HEK293T (cell line): ENCODE measurements around the gene AZU1.

ENCODE experiments used
- CTCF ChIA-PET: fragments of 350-600 bp; formaldehyde crosslinking; extraction: SDS; loops from one replicate; lab custom pipeline; 2021; ENCODE audit warnings: antibody characterized with exemption, inconsistent platforms; lab: Yijun Ruan, JAX
- POLR2A ChIA-PET: fragments of 350-600 bp; formaldehyde crosslinking; extraction: SDS; loops from one replicate; lab custom pipeline; 2020; ENCODE audit warnings: antibody characterized with exemption, inconsistent platforms; lab: Yijun Ruan, JAX
- DNase-seq: peaks from one replicate; pipeline ENCODE4 v3.0.0; 2012; ENCODE audit warnings: mixed read lengths; ENCODE audit errors: extremely low spot score
- ARNT ChIP-seq: fragments of 450-650 bp; IDR thresholded peaks from 2 replicates; pipeline ENCODE4 v1.6.1; 2017; ENCODE audit warnings: mild to moderate bottlenecking
- BHLHE40 ChIP-seq: fragments of 450-650 bp; IDR thresholded peaks from 2 replicates; pipeline ENCODE4 v1.6.1; 2016; ENCODE audit warnings: mild to moderate bottlenecking, moderate library complexity, borderline replicate concordance
- CTBP1 ChIP-seq: fragments of 450-650 bp; IDR thresholded peaks from 2 replicates; pipeline ENCODE4 v1.6.1; 2016; ENCODE audit warnings: borderline replicate concordance
- ELF4 ChIP-seq: fragments of 450-650 bp; IDR thresholded peaks from 2 replicates; pipeline ENCODE4 v1.6.1; 2017; ENCODE audit warnings: antibody characterized with exemption
- FOXA1 ChIP-seq: fragments of 450-650 bp; IDR thresholded peaks from 2 replicates; pipeline ENCODE4 v1.6.1; 2016; ENCODE audit warnings: mild to moderate bottlenecking
- FOXK2 ChIP-seq: fragments of 450-650 bp; IDR thresholded peaks from 2 replicates; pipeline ENCODE4 v1.6.1; 2016; ENCODE audit warnings: mild to moderate bottlenecking
- FOXM1 ChIP-seq: fragments of 450-650 bp; IDR thresholded peaks from 2 replicates; pipeline ENCODE4 v1.6.1; 2017; ENCODE audit warnings: mild to moderate bottlenecking, borderline replicate concordance
- HDGF ChIP-seq: fragments of 450-650 bp; IDR thresholded peaks from 2 replicates; pipeline ENCODE4 v1.6.1; 2017; ENCODE audit warnings: antibody characterized with exemption, borderline replicate concordance
- L3MBTL2 ChIP-seq: fragments of 450-650 bp; conservative IDR thresholded peaks from 2 replicates; pipeline ENCODE4 v1.6.1; 2016; ENCODE audit warnings: mild to moderate bottlenecking
- LEF1 ChIP-seq: fragments of 450-650 bp; IDR thresholded peaks from 2 replicates; pipeline ENCODE4 v1.6.1; 2017; ENCODE audit warnings: mild to moderate bottlenecking, borderline replicate concordance
- NFRKB ChIP-seq: fragments of 450-650 bp; IDR thresholded peaks from 2 replicates; pipeline ENCODE4 v1.6.1; 2016; ENCODE audit warnings: mild to moderate bottlenecking, moderate library complexity
- PKNOX1 ChIP-seq: fragments of 450-650 bp; IDR thresholded peaks from 2 replicates; pipeline ENCODE4 v1.6.1; 2016
- SP1 ChIP-seq: fragments of 450-650 bp; IDR thresholded peaks from 2 replicates; pipeline ENCODE4 v1.6.1; 2017
- SUZ12 ChIP-seq: fragments of 450-650 bp; IDR thresholded peaks from 2 replicates; pipeline ENCODE4 v1.6.1; 2016; ENCODE audit warnings: mild to moderate bottlenecking
- TARDBP ChIP-seq: fragments of 450-650 bp; IDR thresholded peaks from 2 replicates; pipeline ENCODE4 v1.6.1; 2016
- ZNF384 ChIP-seq: fragments of 450-650 bp; IDR thresholded peaks from 2 replicates; pipeline ENCODE4 v1.6.1; 2016

The AZU1 gene

GRCh38 chr19:821231-821824 is 6.3 kb upstream of the AZU1 start:
- DNase-seq, result no peak
- ChIA-PET POLR2A (interaction anchor here (0.9 kb wide), 1 partner anchor 17 kb away, joined by 3 read pairs; no protein-coding TSS in a partner anchor), CTCF (no interaction called here)
- TF ChIP-seq TARDBP, result no peak
- TF ChIP-seq NFRKB, result no peak
- TF ChIP-seq PKNOX1, result no peak
- TF ChIP-seq FOXA1, result no peak
- TF ChIP-seq L3MBTL2, result no peak
- no peak for TF ChIP-seq SUZ12
- TF ChIP-seq SP1, result no peak
- TF ChIP-seq FOXK2, result no peak
- TF ChIP-seq LEF1, result no peak
- no peak for TF ChIP-seq ELF4
- TF ChIP-seq BHLHE40, result no peak
- no peak for TF ChIP-seq FOXM1
- TF ChIP-seq ZNF384, result no peak
- no peak for TF ChIP-seq CTBP1
- no peak for TF ChIP-seq HDGF
- no peak for TF ChIP-seq ARNT

- TF ChIP-seq NFRKB, result no peak
- TF ChIP-seq CTBP1, result no peak
- no peak for TF ChIP-seq FOXA1
- TF ChIP-seq LEF1, result no peak
- no peak for TF ChIP-seq SP1
- TF ChIP-seq ELF4, result no peak
- no peak for TF ChIP-seq PKNOX1
- no peak for TF ChIP-seq HDGF
- TF ChIP-seq SUZ12, result no peak
- no peak for TF ChIP-seq FOXM1
- TF ChIP-seq BHLHE40, result no peak
- no peak for TF ChIP-seq ZNF384
- TF ChIP-seq L3MBTL2, result no peak
- no peak for TF ChIP-seq TARDBP
- TF ChIP-seq ARNT, result no peak
- no peak for TF ChIP-seq FOXK2
- CTCF ChIA-PET, result no interaction called here
- POLR2A ChIA-PET, result no interaction called here
- no peak for DNase-seq
Measured at GRCh38 chr19:821825-822503, 5.7 kb upstream of the AZU1 start, which contains the start of gene PLPPR3. Gene PLPPR3 (minus strand): TSS chr19:821955. CDS start chr19:821559, 396 bp downstream.

- POLR2A ChIA-PET, result no interaction called here
- TF ChIP-seq HDGF (no peak), L3MBTL2 (no peak), ZNF384 (no peak), SP1 (no peak), ARNT (no peak), ELF4 (no peak), FOXA1 (no peak), SUZ12 (no peak), BHLHE40 (no peak), FOXK2 (no peak), TARDBP (no peak), NFRKB (no peak), FOXM1 (no peak), LEF1 (no peak), PKNOX1 (no peak), CTBP1 (no peak)
- CTCF ChIA-PET, result no interaction called here
- DNase-seq, result no peak
Measured at GRCh38 chr19:823565-824121, 4.0 kb upstream of the AZU1 start.

GRCh38 chr19:824885-825284 is 2.8 kb upstream of the AZU1 start:
- ChIA-PET POLR2A (no interaction called here), CTCF (no interaction called here)
- DNase-seq, result no peak
- TF ChIP-seq TARDBP, result no peak
- TF ChIP-seq FOXM1, result no peak
- TF ChIP-seq NFRKB, result no peak
- no peak for TF ChIP-seq LEF1
- TF ChIP-seq HDGF, result no peak
- no peak for TF ChIP-seq BHLHE40
- TF ChIP-seq PKNOX1, result no peak
- TF ChIP-seq ZNF384, result no peak
- TF ChIP-seq FOXA1, result no peak
- TF ChIP-seq ARNT, result no peak
- no peak for TF ChIP-seq L3MBTL2
- no peak for TF ChIP-seq ELF4
- TF ChIP-seq SUZ12, result no peak

GRCh38 chr19:825897-826644 is 1.6 kb upstream of the AZU1 start:
- ChIA-PET POLR2A (no interaction called here), CTCF (no interaction called here)
- no peak for DNase-seq
- TF ChIP-seq TARDBP, result no peak
- no peak for TF ChIP-seq LEF1
- TF ChIP-seq SP1, result no peak
